ENCODE results near the gene DENR.

DNA sequence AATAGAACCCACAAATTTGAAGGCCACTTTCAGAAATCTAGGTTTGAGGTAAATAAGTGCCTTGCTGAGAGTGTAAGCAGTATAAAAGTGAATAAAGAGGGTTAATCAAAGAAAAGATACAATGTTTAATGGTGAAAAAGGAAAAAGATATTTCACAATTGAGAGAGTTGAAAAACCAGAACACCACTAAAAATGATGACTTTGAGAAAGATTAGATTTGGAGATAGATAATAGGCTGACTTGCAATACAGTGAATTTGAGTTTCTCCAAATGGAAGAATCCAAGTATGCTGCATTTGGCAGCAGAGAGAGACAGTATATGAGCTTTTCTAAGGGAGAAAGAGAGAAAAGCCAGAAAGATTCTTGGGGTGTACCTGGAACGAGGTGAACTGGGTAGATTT is 2.2 kb downstream of the DENR start:
- TF ChIP-seq, protein P1, sequence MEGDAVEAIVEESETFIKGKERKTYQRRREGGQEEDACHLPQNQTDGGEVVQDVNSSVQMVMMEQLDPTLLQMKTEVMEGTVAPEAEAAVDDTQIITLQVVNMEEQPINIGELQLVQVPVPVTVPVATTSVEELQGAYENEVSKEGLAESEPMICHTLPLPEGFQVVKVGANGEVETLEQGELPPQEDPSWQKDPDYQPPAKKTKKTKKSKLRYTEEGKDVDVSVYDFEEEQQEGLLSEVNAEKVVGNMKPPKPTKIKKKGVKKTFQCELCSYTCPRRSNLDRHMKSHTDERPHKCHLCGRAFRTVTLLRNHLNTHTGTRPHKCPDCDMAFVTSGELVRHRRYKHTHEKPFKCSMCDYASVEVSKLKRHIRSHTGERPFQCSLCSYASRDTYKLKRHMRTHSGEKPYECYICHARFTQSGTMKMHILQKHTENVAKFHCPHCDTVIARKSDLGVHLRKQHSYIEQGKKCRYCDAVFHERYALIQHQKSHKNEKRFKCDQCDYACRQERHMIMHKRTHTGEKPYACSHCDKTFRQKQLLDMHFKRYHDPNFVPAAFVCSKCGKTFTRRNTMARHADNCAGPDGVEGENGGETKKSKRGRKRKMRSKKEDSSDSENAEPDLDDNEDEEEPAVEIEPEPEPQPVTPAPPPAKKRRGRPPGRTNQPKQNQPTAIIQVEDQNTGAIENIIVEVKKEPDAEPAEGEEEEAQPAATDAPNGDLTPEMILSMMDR (IDR thresholded peaks at IDR 0.05; ENCODE audit: low read length) = no peak
- no peak for TF ChIP-seq EZH2 (optimal IDR thresholded peaks at IDR 0.05; ENCODE audit: low read depth, low read length)
- no peak for TF ChIP-seq EZH2phosphoT487 (IDR thresholded peaks at IDR 0.05; ENCODE audit: low read length)
